Measurements from ENCODE around the gene RALGPS2. TPM values are rescaled to one million over a fixed set of nuclear protein-coding genes. Genes with fewer than 3 reads are reported as not detected.

Gene RALGPS2
- total RNA-seq, 2 donors from 2014 or later = 31.4 to 36.3 TPM

DNA sequence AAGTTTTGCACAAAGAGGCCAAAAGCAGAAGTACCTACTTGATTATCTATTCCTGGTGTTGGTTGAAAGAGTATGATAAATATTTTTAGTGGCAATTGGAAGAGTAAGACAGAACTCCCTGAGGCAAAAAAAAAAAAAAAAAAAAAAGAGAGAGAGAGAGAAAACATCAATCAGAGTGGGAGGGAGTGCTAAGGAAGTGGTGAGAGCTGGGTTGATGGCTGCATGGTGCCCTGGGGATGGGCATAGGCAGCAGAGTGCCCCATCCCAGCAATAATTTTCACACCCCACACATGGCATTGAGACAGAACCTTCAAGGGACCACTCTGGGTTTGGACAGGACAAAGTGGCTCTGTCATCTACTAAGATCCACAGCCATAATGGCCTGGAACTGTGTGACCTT, 241.3 kb downstream of the RALGPS2 start:
- DNase-seq (no peak), ATAC-seq (no peak)
- intact Hi-C loops (cut with DNase I, micrococcal nuclease) = no loop called here

DNA sequence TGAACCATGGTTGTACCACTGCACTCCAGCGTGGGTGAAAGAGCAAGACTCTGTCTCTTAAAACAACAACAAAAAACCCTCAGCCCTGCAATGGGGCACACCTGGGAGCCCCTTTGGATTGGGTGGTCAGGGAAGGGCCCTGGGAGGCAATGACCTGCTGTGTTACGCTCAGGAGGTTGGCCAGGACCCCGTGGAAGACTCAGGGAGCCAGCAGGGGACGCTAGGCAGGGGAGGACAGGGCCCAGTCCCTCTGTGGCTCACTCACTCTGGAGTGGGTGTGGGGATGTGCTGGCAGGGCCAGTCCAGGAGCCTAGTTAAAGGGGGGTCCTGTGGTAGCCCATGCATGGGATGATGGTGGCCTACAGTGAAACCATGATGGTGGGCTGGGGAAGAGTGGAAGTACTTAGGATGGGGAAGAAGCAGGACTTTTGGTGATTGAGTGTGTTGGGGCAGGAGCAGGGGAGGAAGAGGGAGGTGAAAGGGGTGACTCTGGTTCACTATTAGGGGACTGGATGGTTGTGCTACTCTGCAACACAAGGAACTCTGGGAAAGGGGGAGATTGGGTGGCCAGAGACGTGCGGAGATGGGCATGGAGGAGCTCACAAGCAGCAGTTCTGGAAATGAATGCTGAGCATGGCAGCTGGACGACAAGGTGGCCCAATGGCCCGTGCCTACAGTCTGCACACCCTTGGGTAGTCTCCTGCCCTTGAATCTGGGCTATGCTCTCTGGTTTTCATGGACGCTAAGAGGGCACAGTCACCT, 244.4 kb downstream of the RALGPS2 start:
- no peak for ATAC-seq

DNA sequence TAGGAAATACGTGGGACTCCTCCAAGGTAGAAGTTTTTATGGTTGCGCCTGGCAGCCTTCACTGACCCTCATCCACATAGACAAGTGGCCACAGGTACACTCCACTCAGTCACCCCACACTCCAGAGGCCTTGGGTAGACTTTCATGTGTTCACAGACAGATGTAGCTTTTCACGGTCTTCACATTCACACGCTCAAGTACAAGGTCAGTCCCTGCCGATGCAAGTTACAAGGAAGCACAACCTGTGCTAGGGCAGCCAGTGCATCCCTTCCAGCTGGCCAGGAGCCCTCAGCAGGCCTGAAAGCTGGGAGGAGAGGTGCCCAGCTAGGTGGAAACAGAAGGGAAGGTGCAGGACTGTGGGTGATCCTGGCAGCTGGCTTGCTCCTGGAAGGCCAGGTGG, 245.1 kb downstream of the RALGPS2 start:
- ATAC-seq (no peak), DNase-seq (no peak)
- intact Hi-C loops (cut with DNase I, micrococcal nuclease) = no loop called here

More for the DNA sequence above, 244.4 kb downstream of the RALGPS2 start:
- intact Hi-C loops (cut with DNase I, micrococcal nuclease) = no loop called here
- no peak for DNase-seq

Small RNA genes within 50 kb of the gene (microRNA-seq; reads per million reads assigned to microRNA genes)
- 0 to 0.53 reads per million in 2 donors for gene MIR4424

Other genes with a start within 250 kb of the RALGPS2 start
- not detected for gene CLEC20A, start 228.3 kb upstream of the RALGPS2 start, total RNA-seq
- not detected for gene TEX35, start 212.1 kb upstream of the RALGPS2 start, total RNA-seq
- gene ANGPTL1, start 145.8 kb downstream of the RALGPS2 start, total RNA-seq = 10 to 100 TPM in 1 of 2 donors, 1 to 10 TPM in 1; 2.5 to 10.6 TPM